ENCODE data around the gene TMEM120A. TPM values are rescaled to one million over a fixed set of nuclear protein-coding genes. Genes with fewer than 3 reads are reported as not detected.
"Not testable (repeated sequence)": the region's sequence is repeated elsewhere in the genome, so short reads cannot be mapped to it uniquely, and the experiment has no call there.

TMEM120A gene
- total and polyA plus RNA-seq, 2 experiments from 2014 or later: 12.7 to 22.3 TPM

DNA sequence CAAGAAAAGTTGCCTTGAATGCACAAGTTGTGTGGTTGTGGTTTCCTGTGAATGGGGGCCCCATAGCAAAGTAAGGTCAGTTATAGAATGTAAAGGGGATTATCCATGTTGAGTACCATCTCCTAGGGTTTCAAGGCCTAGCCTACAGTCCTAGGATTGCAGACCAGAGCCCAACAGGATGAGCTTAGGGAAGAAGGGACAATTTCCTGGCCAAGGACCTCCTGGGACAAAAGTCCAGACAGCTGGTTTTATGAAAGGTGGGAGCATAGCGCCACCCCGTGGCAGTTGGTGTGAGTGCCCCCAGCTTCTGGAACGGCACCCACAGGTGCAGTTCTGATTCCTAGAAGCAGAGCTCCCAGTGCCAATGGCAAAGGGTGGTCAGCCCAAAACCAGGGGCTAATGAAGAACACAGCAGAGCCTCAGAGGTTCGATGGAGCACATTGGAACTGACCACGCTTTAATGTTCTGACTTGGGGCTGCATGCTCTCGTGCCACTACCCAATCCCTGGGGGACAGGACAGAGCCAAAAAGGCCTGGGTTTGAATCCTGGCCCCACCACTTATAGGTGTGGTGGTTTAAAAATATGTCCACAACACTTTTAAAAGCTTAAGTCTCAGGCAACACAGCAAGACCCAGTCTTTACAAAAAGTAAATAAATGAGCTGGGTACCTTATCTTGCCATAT lies 25.8 kb upstream of the TMEM120A start:
- Mint-ChIP-seq H3K27ac (0 out of 2 replicates have a peak overlapping the region, but pooled peaks have one; percentile 67), H3K27me3 (ENCODE audit: insufficient read depth, low read depth, poor library complexity) (peaks cover 3% of the 10 kb centered on the region), H3K9me3 (no peaks in the 10 kb centered on the region; the same call in 2 of the 3 replicates), H3K4me3 (no peak overlapping the region), H3K4me1 (peaks cover 3% of the 10 kb centered on the region; the same call in 1 of the 3 replicates), H3K36me3 (ENCODE audit: low read depth) (peaks cover 40% of the 10 kb centered on the region)
- H3K4me1 ChIP-seq (ENCODE audit: insufficient read depth): no peaks in the 10 kb centered on the region
- DNase-seq (ENCODE audit: low spot score) (peak; percentile 84), ATAC-seq (peak; percentile 90)
- H2AFZ ChIP-seq: no peak overlapping the region
- no peak for TF ChIP-seq EZH2 (IDR thresholded peaks at IDR 0.05; ENCODE audit: low read depth, unreplicated experiment)
- no peak for TF ChIP-seq ZNF331 (CRISPR knock-in tag; IDR thresholded peaks at IDR 0.05; ENCODE audit: low read depth)
- no peak for TF ChIP-seq JUNB (IDR thresholded peaks at IDR 0.05; ENCODE audit: unreplicated experiment)
- no peak for TF ChIP-seq STAT1 (IDR thresholded peaks at IDR 0.05; ENCODE audit: unreplicated experiment)
- TF ChIP-seq, protein P1, sequence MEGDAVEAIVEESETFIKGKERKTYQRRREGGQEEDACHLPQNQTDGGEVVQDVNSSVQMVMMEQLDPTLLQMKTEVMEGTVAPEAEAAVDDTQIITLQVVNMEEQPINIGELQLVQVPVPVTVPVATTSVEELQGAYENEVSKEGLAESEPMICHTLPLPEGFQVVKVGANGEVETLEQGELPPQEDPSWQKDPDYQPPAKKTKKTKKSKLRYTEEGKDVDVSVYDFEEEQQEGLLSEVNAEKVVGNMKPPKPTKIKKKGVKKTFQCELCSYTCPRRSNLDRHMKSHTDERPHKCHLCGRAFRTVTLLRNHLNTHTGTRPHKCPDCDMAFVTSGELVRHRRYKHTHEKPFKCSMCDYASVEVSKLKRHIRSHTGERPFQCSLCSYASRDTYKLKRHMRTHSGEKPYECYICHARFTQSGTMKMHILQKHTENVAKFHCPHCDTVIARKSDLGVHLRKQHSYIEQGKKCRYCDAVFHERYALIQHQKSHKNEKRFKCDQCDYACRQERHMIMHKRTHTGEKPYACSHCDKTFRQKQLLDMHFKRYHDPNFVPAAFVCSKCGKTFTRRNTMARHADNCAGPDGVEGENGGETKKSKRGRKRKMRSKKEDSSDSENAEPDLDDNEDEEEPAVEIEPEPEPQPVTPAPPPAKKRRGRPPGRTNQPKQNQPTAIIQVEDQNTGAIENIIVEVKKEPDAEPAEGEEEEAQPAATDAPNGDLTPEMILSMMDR (conservative IDR thresholded peaks at IDR 0.05; ENCODE audit: low read depth in 2 of 2): peak; percentile 88 to 97
- no peak overlapping the region for H3K4me2 ChIP-seq
- no peaks in the 10 kb centered on the region for H3K9me2 ChIP-seq (ENCODE audit: insufficient read depth)
- H3K36me3 ChIP-seq (ENCODE audit: insufficient read depth): no peaks in the 10 kb centered on the region
- no peaks in the 10 kb centered on the region for H3F3A ChIP-seq (replicated peaks; ENCODE audit: low read depth)
- no peaks in the 10 kb centered on the region; the same call in 1 of the 2 replicates for H4K20me1 ChIP-seq (replicated peaks; ENCODE audit: insufficient read depth)
- H3K79me2 ChIP-seq (replicated peaks; ENCODE audit: insufficient read depth): no peaks in the 10 kb centered on the region; the same call in 1 of the 2 replicates
- no peak overlapping the region for H3K27ac ChIP-seq (ENCODE audit: low read depth)
- H3K27me3 ChIP-seq (ENCODE audit: insufficient read depth): no peaks in the 10 kb centered on the region
- H3K4me3 ChIP-seq: no peak overlapping the region

DNA sequence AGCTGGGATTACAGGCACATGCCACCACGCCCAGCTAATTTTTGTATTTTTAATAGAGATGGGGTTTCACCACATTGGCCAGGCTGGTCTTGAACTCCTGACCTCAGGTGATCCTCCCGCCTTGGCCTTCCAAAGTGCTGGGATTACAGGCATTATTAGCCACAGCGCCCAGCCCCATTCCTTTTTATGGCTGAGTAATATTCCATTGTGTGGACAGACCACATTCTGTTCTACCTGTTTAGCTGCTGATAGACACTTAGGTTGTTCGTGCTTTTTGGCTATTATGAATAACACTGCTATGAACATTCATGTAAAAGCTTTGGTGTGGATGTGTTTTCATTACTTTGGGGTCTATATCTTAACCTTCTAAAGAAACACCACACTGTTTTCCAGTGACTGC lies 24.1 kb upstream of the TMEM120A start:
- not testable (repeated sequence) for H3K79me2 ChIP-seq (replicated peaks; ENCODE audit: insufficient read depth); H3K27me3 Mint-ChIP-seq (ENCODE audit: insufficient read depth, low read depth, poor library complexity); DNase-seq (ENCODE audit: low spot score); H3K27ac ChIP-seq (ENCODE audit: low read depth); H3K27me3 ChIP-seq (ENCODE audit: insufficient read depth); H3K4me1 Mint-ChIP-seq; H3K4me3 Mint-ChIP-seq; ATAC-seq; H3K9me3 Mint-ChIP-seq; H3K4me1 ChIP-seq (ENCODE audit: insufficient read depth); H2AFZ ChIP-seq; H3F3A ChIP-seq (replicated peaks; ENCODE audit: low read depth); H4K20me1 ChIP-seq (replicated peaks; ENCODE audit: insufficient read depth); H3K27ac Mint-ChIP-seq; H3K4me3 ChIP-seq; H3K9me2 ChIP-seq (ENCODE audit: insufficient read depth); H3K4me2 ChIP-seq; H3K36me3 ChIP-seq (ENCODE audit: insufficient read depth)
- H3K36me3 Mint-ChIP-seq (ENCODE audit: low read depth): peaks cover 41% of the 10 kb centered on the region

DNA sequence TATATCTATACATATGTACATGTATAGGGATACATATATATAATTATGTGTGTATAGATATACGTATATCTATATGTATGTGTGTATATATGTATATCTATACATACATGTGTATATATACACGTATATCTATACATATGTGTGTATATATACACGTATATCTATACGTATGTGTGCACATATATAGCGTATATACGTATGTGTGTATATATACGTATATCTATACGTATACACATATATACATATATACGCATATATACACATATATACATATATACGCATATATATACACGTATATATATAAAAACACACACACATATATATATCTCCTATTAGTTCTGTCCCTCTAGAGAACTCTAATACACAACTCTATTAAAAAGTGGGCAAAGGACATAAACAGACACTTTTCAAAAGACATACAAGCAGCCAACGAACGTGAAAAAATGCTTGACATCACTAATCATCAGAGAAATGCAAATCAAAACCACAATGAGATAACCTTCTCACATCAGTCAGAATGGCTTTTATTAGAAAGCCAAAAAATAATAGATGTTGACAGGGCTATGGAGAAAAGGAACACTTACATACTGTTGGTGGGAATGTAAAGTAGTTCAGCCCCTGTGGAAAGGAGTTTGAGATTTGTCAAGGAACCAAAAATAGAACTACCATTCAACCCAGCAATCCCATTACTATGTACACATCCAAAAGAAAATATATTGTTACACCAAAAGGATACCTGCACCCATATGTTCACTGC lies 22.0 kb upstream of the TMEM120A start:
- Mint-ChIP-seq H3K36me3 (ENCODE audit: low read depth) (peaks cover 40% of the 10 kb centered on the region), H3K27ac (no peak overlapping the region), H3K4me3 (no peak overlapping the region), H3K27me3 (ENCODE audit: insufficient read depth, low read depth, poor library complexity) (peaks cover 3% of the 10 kb centered on the region), H3K4me1 (no peaks in the 10 kb centered on the region), H3K9me3 (no peaks in the 10 kb centered on the region; the same call in 2 of the 3 replicates)
- H3K27me3 ChIP-seq (ENCODE audit: insufficient read depth): no peaks in the 10 kb centered on the region
- DNase-seq (ENCODE audit: low spot score): no peak
- no peaks in the 10 kb centered on the region; the same call in 1 of the 2 replicates for H4K20me1 ChIP-seq (replicated peaks; ENCODE audit: insufficient read depth)
- no peak overlapping the region for H2AFZ ChIP-seq
- no peaks in the 10 kb centered on the region for H3K36me3 ChIP-seq (ENCODE audit: insufficient read depth)
- no peak overlapping the region for H3K4me2 ChIP-seq
- H3K9me2 ChIP-seq (ENCODE audit: insufficient read depth): no peaks in the 10 kb centered on the region
- H3F3A ChIP-seq (replicated peaks; ENCODE audit: low read depth): no peaks in the 10 kb centered on the region
- ATAC-seq: no peak
- H3K4me3 ChIP-seq: no peak overlapping the region
- no peaks in the 10 kb centered on the region; the same call in 1 of the 2 replicates for H3K79me2 ChIP-seq (replicated peaks; ENCODE audit: insufficient read depth)
- no peaks in the 10 kb centered on the region for H3K4me1 ChIP-seq (ENCODE audit: insufficient read depth)
- no peak overlapping the region for H3K27ac ChIP-seq (ENCODE audit: low read depth)
- TF ChIP-seq ZNF114 (CRISPR knock-in tag; IDR thresholded peaks at IDR 0.05): no peak
- TF ChIP-seq, protein P2, sequence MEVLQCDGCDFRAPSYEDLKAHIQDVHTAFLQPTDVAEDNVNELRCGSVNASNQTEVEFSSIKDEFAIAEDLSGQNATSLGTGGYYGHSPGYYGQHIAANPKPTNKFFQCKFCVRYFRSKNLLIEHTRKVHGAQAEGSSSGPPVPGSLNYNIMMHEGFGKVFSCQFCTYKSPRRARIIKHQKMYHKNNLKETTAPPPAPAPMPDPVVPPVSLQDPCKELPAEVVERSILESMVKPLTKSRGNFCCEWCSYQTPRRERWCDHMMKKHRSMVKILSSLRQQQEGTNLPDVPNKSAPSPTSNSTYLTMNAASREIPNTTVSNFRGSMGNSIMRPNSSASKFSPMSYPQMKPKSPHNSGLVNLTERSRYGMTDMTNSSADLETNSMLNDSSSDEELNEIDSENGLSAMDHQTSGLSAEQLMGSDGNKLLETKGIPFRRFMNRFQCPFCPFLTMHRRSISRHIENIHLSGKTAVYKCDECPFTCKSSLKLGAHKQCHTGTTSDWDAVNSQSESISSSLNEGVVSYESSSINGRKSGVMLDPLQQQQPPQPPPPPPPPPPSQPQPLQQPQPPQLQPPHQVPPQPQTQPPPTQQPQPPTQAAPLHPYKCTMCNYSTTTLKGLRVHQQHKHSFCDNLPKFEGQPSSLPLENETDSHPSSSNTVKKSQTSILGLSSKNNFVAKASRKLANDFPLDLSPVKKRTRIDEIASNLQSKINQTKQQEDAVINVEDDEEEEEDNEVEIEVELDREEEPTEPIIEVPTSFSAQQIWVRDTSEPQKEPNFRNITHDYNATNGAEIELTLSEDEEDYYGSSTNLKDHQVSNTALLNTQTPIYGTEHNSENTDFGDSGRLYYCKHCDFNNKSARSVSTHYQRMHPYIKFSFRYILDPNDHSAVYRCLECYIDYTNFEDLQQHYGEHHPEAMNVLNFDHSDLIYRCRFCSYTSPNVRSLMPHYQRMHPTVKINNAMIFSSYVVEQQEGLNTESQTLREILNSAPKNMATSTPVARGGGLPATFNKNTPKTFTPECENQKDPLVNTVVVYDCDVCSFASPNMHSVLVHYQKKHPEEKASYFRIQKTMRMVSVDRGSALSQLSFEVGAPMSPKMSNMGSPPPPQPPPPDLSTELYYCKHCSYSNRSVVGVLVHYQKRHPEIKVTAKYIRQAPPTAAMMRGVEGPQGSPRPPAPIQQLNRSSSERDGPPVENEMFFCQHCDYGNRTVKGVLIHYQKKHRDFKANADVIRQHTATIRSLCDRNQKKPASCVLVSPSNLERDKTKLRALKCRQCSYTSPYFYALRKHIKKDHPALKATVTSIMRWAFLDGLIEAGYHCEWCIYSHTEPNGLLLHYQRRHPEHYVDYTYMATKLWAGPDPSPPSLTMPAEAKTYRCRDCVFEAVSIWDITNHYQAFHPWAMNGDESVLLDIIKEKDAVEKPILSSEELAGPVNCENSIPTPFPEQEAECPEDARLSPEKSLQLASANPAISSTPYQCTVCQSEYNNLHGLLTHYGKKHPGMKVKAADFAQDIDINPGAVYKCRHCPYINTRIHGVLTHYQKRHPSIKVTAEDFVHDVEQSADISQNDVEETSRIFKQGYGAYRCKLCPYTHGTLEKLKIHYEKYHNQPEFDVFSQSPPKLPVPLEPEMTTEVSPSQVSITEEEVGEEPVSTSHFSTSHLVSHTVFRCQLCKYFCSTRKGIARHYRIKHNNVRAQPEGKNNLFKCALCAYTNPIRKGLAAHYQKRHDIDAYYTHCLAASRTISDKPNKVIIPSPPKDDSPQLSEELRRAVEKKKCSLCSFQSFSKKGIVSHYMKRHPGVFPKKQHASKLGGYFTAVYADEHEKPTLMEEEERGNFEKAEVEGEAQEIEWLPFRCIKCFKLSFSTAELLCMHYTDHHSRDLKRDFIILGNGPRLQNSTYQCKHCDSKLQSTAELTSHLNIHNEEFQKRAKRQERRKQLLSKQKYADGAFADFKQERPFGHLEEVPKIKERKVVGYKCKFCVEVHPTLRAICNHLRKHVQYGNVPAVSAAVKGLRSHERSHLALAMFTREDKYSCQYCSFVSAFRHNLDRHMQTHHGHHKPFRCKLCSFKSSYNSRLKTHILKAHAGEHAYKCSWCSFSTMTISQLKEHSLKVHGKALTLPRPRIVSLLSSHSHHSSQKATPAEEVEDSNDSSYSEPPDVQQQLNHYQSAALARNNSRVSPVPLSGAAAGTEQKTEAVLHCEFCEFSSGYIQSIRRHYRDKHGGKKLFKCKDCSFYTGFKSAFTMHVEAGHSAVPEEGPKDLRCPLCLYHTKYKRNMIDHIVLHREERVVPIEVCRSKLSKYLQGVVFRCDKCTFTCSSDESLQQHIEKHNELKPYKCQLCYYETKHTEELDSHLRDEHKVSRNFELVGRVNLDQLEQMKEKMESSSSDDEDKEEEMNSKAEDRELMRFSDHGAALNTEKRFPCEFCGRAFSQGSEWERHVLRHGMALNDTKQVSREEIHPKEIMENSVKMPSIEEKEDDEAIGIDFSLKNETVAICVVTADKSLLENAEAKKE (CRISPR knock-in tag; IDR thresholded peaks at IDR 0.05): no peak
- no peak for TF ChIP-seq STAT1 (IDR thresholded peaks at IDR 0.05; ENCODE audit: unreplicated experiment)

All from GM23338 (cell line).